ENCODE data around the gene C4orf50.
"Not testable (repeated sequence)": the region's sequence is repeated elsewhere in the genome, so short reads cannot be mapped to it uniquely, and the experiment has no call there.

Gene C4orf50

GRCh38 chr4:5865896-5866599, 152.2 kb downstream of the C4orf50 start:
- Histone ChIP-seq H3K4me3 (ENCODE audit: low read length) (no peak overlapping the region), H3K4me1 (ENCODE audit: control insufficient read depth, insufficient read depth, low read length) (no peaks in the 10 kb centered on the region; the same call in 1 of the 2 replicates), H3K27ac (ENCODE audit: low read length) (no peak overlapping the region), H3K9me3 (ENCODE audit: control insufficient read depth, insufficient read depth, low read length) (no peaks in the 10 kb centered on the region), H3K36me3 (ENCODE audit: control insufficient read depth, insufficient read depth, low read length) (0 out of 2 replicates have a peak, but pooled peaks cover 12% of the 10 kb centered on the region), H3K27me3 (ENCODE audit: control insufficient read depth, insufficient read depth, low read length) (no peaks in the 10 kb centered on the region)
- WGBS (ENCODE audit: insufficient coverage, insufficient read length): no CpG with 5 or more reads among the region's 12 CpGs
- DNase-seq (ENCODE audit: low read depth, low spot score): no peak

GRCh38 chr4:5863461-5864113, 154.6 kb downstream of the C4orf50 start:
- no CpG with 5 or more reads among the region's 15 CpGs for WGBS (ENCODE audit: insufficient coverage, insufficient read length)
- Histone ChIP-seq H3K27me3 (ENCODE audit: control insufficient read depth, insufficient read depth, low read length) (no peaks in the 10 kb centered on the region), H3K4me3 (ENCODE audit: low read length) (no peak overlapping the region), H3K27ac (ENCODE audit: low read length) (no peak overlapping the region), H3K4me1 (ENCODE audit: control insufficient read depth, insufficient read depth, low read length) (no peaks in the 10 kb centered on the region; the same call in 1 of the 2 replicates), H3K36me3 (ENCODE audit: control insufficient read depth, insufficient read depth, low read length) (peaks cover 16% of the 10 kb centered on the region), H3K9me3 (ENCODE audit: control insufficient read depth, insufficient read depth, low read length) (no peaks in the 10 kb centered on the region)
- DNase-seq (ENCODE audit: low read depth, low spot score): no peak

GRCh38 chr4:5858020-5858769, 160.0 kb downstream of the C4orf50 start:
- Histone ChIP-seq H3K9me3 (ENCODE audit: control insufficient read depth, insufficient read depth, low read length) (no peaks in the 10 kb centered on the region), H3K27me3 (ENCODE audit: control insufficient read depth, insufficient read depth, low read length) (no peaks in the 10 kb centered on the region), H3K36me3 (ENCODE audit: control insufficient read depth, insufficient read depth, low read length) (peaks cover 20% of the 10 kb centered on the region), H3K4me1 (ENCODE audit: control insufficient read depth, insufficient read depth, low read length) (no peaks in the 10 kb centered on the region), H3K4me3 (ENCODE audit: low read length) (no peak overlapping the region), H3K27ac (ENCODE audit: low read length) (no peak overlapping the region)
- no CpG with 5 or more reads among the region's 16 CpGs for WGBS (ENCODE audit: insufficient coverage, insufficient read length)
- DNase-seq (ENCODE audit: low read depth, low spot score): no peak

- Histone ChIP-seq H3K36me3 (ENCODE audit: control insufficient read depth, insufficient read depth, low read length) (peaks cover 22% of the 10 kb centered on the region), H3K27ac (ENCODE audit: low read length) (no peak overlapping the region), H3K9me3 (ENCODE audit: control insufficient read depth, insufficient read depth, low read length) (no peaks in the 10 kb centered on the region), H3K4me3 (ENCODE audit: low read length) (no peak overlapping the region), H3K4me1 (ENCODE audit: control insufficient read depth, insufficient read depth, low read length) (no peaks in the 10 kb centered on the region), H3K27me3 (ENCODE audit: control insufficient read depth, insufficient read depth, low read length) (no peaks in the 10 kb centered on the region)
- 100% methylated on average over 1 of the region's 2 CpGs for WGBS (ENCODE audit: insufficient coverage, insufficient read length)
- no peak for DNase-seq (ENCODE audit: low read depth, low spot score)
These were observed 161.0 kb downstream of the C4orf50 start for GRCh38 chr4:5857199-5857598.

- not testable (repeated sequence) for H3K4me3 ChIP-seq (ENCODE audit: low read length); H3K9me3 ChIP-seq (ENCODE audit: control insufficient read depth, insufficient read depth, low read length); H3K27me3 ChIP-seq (ENCODE audit: control insufficient read depth, insufficient read depth, low read length); H3K27ac ChIP-seq (ENCODE audit: low read length); DNase-seq (ENCODE audit: low read depth, low spot score); H3K4me1 ChIP-seq (ENCODE audit: control insufficient read depth, insufficient read depth, low read length)
- H3K36me3 ChIP-seq (ENCODE audit: control insufficient read depth, insufficient read depth, low read length): peaks cover 22% of the 10 kb centered on the region
- 100% methylated on average over 2 of the region's 3 CpGs for WGBS (ENCODE audit: insufficient coverage, insufficient read length)
These were observed 161.9 kb downstream of the C4orf50 start for GRCh38 chr4:5856362-5856761.

- H3K9me3 ChIP-seq (ENCODE audit: control insufficient read depth, insufficient read depth, low read length): no peaks in the 10 kb centered on the region
- H3K36me3 ChIP-seq (ENCODE audit: control insufficient read depth, insufficient read depth, low read length): peaks cover 22% of the 10 kb centered on the region
- H3K4me1 ChIP-seq (ENCODE audit: control insufficient read depth, insufficient read depth, low read length): no peaks in the 10 kb centered on the region
- WGBS (ENCODE audit: insufficient coverage, insufficient read length): no CpG with 5 or more reads among the region's 3 CpGs
- no peak overlapping the region for H3K27ac ChIP-seq (ENCODE audit: low read length)
- no peaks in the 10 kb centered on the region for H3K27me3 ChIP-seq (ENCODE audit: control insufficient read depth, insufficient read depth, low read length)
- DNase-seq (ENCODE audit: low read depth, low spot score): no peak
- no peak overlapping the region for H3K4me3 ChIP-seq (ENCODE audit: low read length)
These were observed 163.3 kb downstream of the C4orf50 start for GRCh38 chr4:5854929-5855328.

- Histone ChIP-seq H3K9me3 (ENCODE audit: control insufficient read depth, insufficient read depth, low read length) (no peaks in the 10 kb centered on the region), H3K36me3 (ENCODE audit: control insufficient read depth, insufficient read depth, low read length) (peaks cover 23% of the 10 kb centered on the region; the same call in 1 of the 2 replicates), H3K27ac (ENCODE audit: low read length) (no peak overlapping the region), H3K27me3 (ENCODE audit: control insufficient read depth, insufficient read depth, low read length) (no peaks in the 10 kb centered on the region), H3K4me1 (ENCODE audit: control insufficient read depth, insufficient read depth, low read length) (no peaks in the 10 kb centered on the region), H3K4me3 (ENCODE audit: low read length) (no peak overlapping the region)
- WGBS (ENCODE audit: insufficient coverage, insufficient read length): no CpG with 5 or more reads among the region's 9 CpGs
- DNase-seq (ENCODE audit: low read depth, low spot score): no peak
These were observed 165.6 kb downstream of the C4orf50 start for GRCh38 chr4:5852523-5853202.

- Histone ChIP-seq H3K4me1 (ENCODE audit: control insufficient read depth, insufficient read depth, low read length) (no peaks in the 10 kb centered on the region), H3K9me3 (ENCODE audit: control insufficient read depth, insufficient read depth, low read length) (no peaks in the 10 kb centered on the region), H3K27me3 (ENCODE audit: control insufficient read depth, insufficient read depth, low read length) (no peaks in the 10 kb centered on the region), H3K36me3 (ENCODE audit: control insufficient read depth, insufficient read depth, low read length) (peaks cover 23% of the 10 kb centered on the region; the same call in 1 of the 2 replicates), H3K27ac (ENCODE audit: low read length) (no peak overlapping the region), H3K4me3 (ENCODE audit: low read length) (no peak overlapping the region)
- DNase-seq (ENCODE audit: low read depth, low spot score): no peak
- WGBS (ENCODE audit: insufficient coverage, insufficient read length): no CpG with 5 or more reads among the region's 4 CpGs
These were observed 166.5 kb downstream of the C4orf50 start for GRCh38 chr4:5851637-5852301.
